Measurements from ENCODE around the gene LGALS13.

Gene LGALS13

GRCh38 chr19:39563408-39563807 is 38.9 kb upstream of the LGALS13 start:
- H3K4me3 ChIP-seq (ENCODE audit: low read depth, low read length): no peak overlapping the region
- in situ Hi-C loops (cut with HindIII; ENCODE audit: low sequenced_read_pairs): no loop called here
- no peak for DNase-seq (ENCODE audit: low read depth, low spot score)
- TF ChIP-seq CTCF (IDR thresholded peaks at IDR 0.05; ENCODE audit: low read depth, low read length): no peak

GRCh38 chr19:39566064-39566463 is 36.3 kb upstream of the LGALS13 start:
- TF ChIP-seq CTCF (IDR thresholded peaks at IDR 0.05; ENCODE audit: low read depth, low read length): no peak
- in situ Hi-C loops (cut with HindIII; ENCODE audit: low sequenced_read_pairs): no loop called here
- no peak overlapping the region for H3K4me3 ChIP-seq (ENCODE audit: low read depth, low read length)
- no peak for DNase-seq (ENCODE audit: low read depth, low spot score)

DNA sequence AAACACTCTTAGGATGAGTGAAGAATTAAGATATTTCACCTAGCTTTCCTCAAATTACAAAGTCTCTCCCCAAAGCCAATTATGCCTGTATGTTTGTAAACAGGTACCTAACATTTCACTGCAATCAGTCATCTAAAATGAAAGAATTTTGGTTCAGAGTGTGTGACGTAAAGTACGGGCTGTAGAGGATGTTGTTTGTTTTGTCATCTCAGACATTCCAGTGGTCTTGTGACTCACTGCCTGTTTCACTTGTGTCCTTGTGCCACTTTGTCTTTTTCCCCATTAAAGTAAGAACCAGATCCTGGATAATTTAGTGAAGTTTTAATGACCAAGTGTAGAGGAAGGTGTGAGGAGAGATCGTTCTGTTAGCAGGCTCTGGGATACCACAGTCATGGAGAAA is 33.7 kb upstream of the LGALS13 start:
- in situ Hi-C loops (cut with HindIII; ENCODE audit: low sequenced_read_pairs): no loop called here
- no peak overlapping the region for H3K4me3 ChIP-seq (ENCODE audit: low read depth, low read length)
- TF ChIP-seq CTCF (IDR thresholded peaks at IDR 0.05; ENCODE audit: low read depth, low read length): no peak
- DNase-seq (ENCODE audit: low read depth, low spot score): no peak

DNA sequence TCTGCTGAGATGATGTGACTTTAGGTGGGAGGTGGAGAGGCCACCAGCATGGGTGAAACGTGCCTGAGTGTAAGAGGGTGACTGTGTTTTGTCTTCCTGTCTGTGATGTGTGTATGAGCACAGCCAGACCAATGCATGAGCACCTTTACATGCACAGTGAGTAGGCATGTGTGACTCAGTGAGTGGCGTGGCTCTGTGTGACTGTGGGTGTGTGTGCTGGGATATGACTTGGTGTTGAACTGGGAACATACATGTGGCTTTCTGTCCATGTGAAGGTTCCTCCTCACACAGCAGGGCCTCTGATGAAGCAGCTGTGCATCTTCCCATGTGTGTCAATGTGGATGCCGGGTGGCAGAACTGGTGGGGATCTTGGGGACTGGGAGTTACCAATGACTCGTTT is 19.9 kb upstream of the LGALS13 start:
- in situ Hi-C loops (cut with HindIII; ENCODE audit: low sequenced_read_pairs): no loop called here
- no peak overlapping the region for H3K4me3 ChIP-seq (ENCODE audit: low read depth, low read length)
- TF ChIP-seq CTCF (IDR thresholded peaks at IDR 0.05; ENCODE audit: low read depth, low read length): no peak
- DNase-seq (ENCODE audit: low read depth, low spot score): no peak

GRCh38 chr19:39582891-39583625 is 19.3 kb upstream of the LGALS13 start:
- in situ Hi-C loops (cut with HindIII; ENCODE audit: low sequenced_read_pairs): no loop called here
- no peak for DNase-seq (ENCODE audit: low read depth, low spot score)
- TF ChIP-seq CTCF (IDR thresholded peaks at IDR 0.05; ENCODE audit: low read depth, low read length): no peak
- no peak overlapping the region for H3K4me3 ChIP-seq (ENCODE audit: low read depth, low read length)

- no peak for DNase-seq (ENCODE audit: low read depth, low spot score)
- in situ Hi-C loops (cut with HindIII; ENCODE audit: low sequenced_read_pairs): no loop called here
- no peak overlapping the region for H3K4me3 ChIP-seq (ENCODE audit: low read depth, low read length)
- TF ChIP-seq CTCF (IDR thresholded peaks at IDR 0.05; ENCODE audit: low read depth, low read length): no peak
These were observed 14.8 kb upstream of the LGALS13 start for GRCh38 chr19:39587496-39587895.

Measured in astrocyte of the spinal cord (primary cell).